Keratinocyte (primary cell): Measurements from ENCODE around the gene PMPCB. TPM values are rescaled to one million over a fixed set of nuclear protein-coding genes. Genes with fewer than 3 reads are reported as not detected.
A peak's percentile ranks its signal among the peaks of the same experiment; 100 is the strongest.
"Not testable (repeated sequence)": the region's sequence is repeated elsewhere in the genome, so short reads cannot be mapped to it uniquely, and the experiment has no call there.

Source experiments
- DNase-seq: peaks from one replicate; pipeline ENCODE4 v3.0.0-alpha.2; 2011; ENCODE audit warnings: low read depth, missing footprints, low spot score
- FAIRE-seq: peaks from 2 replicates; lab custom pipeline; 2011; peaks lifted over from hg19 to GRCh38; lab: Jason Lieb, UNC
- H2AFZ ChIP-seq: 2 replicates; pipeline ENCODE4 v1.6.0; 2012; ENCODE audit warnings: low read length, control low read depth, inconsistent platforms; ENCODE audit not compliant: control insufficient read depth
- H3K27ac ChIP-seq: 2 replicates; pipeline ENCODE4 v1.5.1; 2011; ENCODE audit warnings: low read length; ENCODE audit not compliant: control insufficient read depth, insufficient read depth
- H3K27me3 ChIP-seq: 3 replicates; pipeline ENCODE4 v1.6.0; 2011; ENCODE audit warnings: low read length; ENCODE audit not compliant: control insufficient read depth, insufficient read depth; ENCODE audit errors: extremely low read depth
- H3K36me3 ChIP-seq, 2 experiments: 2 replicates in 1 of 2; 3 replicates in 1 of 2; pipeline ENCODE4 v1.5.1; 2011; ENCODE audit warnings: low read length in 2 of 2, mild to moderate bottlenecking in 1 of 2; ENCODE audit not compliant: control insufficient read depth in 2 of 2, insufficient read depth in 2 of 2; ENCODE audit errors: extremely low read depth in 1 of 2
- H3K4me1 ChIP-seq: 3 replicates; pipeline ENCODE4 v1.5.1; 2011; ENCODE audit warnings: low read length; ENCODE audit not compliant: control insufficient read depth, insufficient read depth; ENCODE audit errors: extremely low read depth
- H3K4me2 ChIP-seq: 3 replicates; pipeline ENCODE4 v1.6.0; 2011; ENCODE audit warnings: low read depth, low read length; ENCODE audit not compliant: control insufficient read depth, insufficient read depth; ENCODE audit errors: extremely low read depth
- H3K4me3 ChIP-seq, 3 experiments: fragments of 200-600 bp in 1 of 3; sonication (generic) in 1 of 3; 2 replicates in 2 of 3; 3 replicates in 1 of 3; pipeline ENCODE4 v1.5.1; 2011 to 2016; ENCODE audit warnings: low read length in 3 of 3, mild to moderate bottlenecking in 3 of 3, control low read depth in 2 of 3, inconsistent platforms in 1 of 3, low read depth in 1 of 3, mixed read lengths in 1 of 3, mixed run types in 1 of 3, moderate library complexity in 1 of 3; ENCODE audit not compliant: control insufficient read depth in 2 of 3, insufficient read depth in 2 of 3; ENCODE audit errors: extremely low read depth in 1 of 3
- H3K79me2 ChIP-seq: 2 replicates; pipeline ENCODE4 v1.6.0; 2012; ENCODE audit warnings: low read length; ENCODE audit not compliant: control insufficient read depth, insufficient read depth
- H3K9ac ChIP-seq: 3 replicates; pipeline ENCODE4 v1.6.0; 2011; ENCODE audit warnings: low read length; ENCODE audit not compliant: control insufficient read depth, insufficient read depth; ENCODE audit errors: extremely low read depth
- H3K9me1 ChIP-seq: 3 replicates; pipeline ENCODE4 v1.6.0; 2011; ENCODE audit warnings: low read length; ENCODE audit not compliant: control insufficient read depth, insufficient read depth; ENCODE audit errors: extremely low read depth
- H3K9me3 ChIP-seq: 2 replicates; pipeline ENCODE4 v1.5.1; 2012; ENCODE audit warnings: low read depth, low read length; ENCODE audit not compliant: control insufficient read depth
- H4K20me1 ChIP-seq: 3 replicates; pipeline ENCODE4 v1.6.0; 2011; ENCODE audit warnings: low read length; ENCODE audit not compliant: control insufficient read depth, insufficient read depth; ENCODE audit errors: extremely low read depth
- CTCF ChIP-seq, 3 experiments: IDR thresholded peaks in 1 of 3; conservative IDR thresholded peaks in 1 of 3; optimal IDR thresholded peaks in 1 of 3; 2 replicates in 2 of 3; 3 replicates in 1 of 3; pipeline versions ENCODE3 to v1.5.1; 2011; ENCODE audit warnings: low read length in 3 of 3, mild to moderate bottlenecking in 3 of 3, moderate library complexity in 2 of 3, control low read depth in 1 of 3, inconsistent platforms in 1 of 3; ENCODE audit not compliant: insufficient read depth in 2 of 3; ENCODE audit errors: extremely low read depth in 1 of 3
- EZH2 ChIP-seq: IDR thresholded peaks from one replicate; pipeline ENCODE4 v1.6.1; 2012; ENCODE audit warnings: inconsistent platforms, mild to moderate bottlenecking, low read length, moderate library complexity
- dilution Hi-C: fragments of 300-500 bp; cut with MboI; formaldehyde crosslinking; loops from one replicate; pipeline ENCODE4 v1.7.0; 2020; ENCODE audit warnings: low sequenced_read_pairs; ENCODE audit not compliant: extremely low pct_ligation_motif_present
- polyA minus RNA-seq, 3 experiments: library from RNA; depleted of rRNA, polyadenylated mRNA; stranded (reverse); fragments of >200 nt; gene quantifications; 1 replicate in 1 of 3; 2 replicates in 1 of 3; 3 replicates in 1 of 3; pipeline ENCODE4 v1.2.3, GENCODE V29; 2011
- polyA plus RNA-seq, 5 experiments: library from polyadenylated mRNA; depleted of rRNA in 3 of 5; stranded (reverse) in 3 of 5; stranded (forward) in 1 of 5; unstranded in 1 of 5; fragments of >200 nt; gene quantifications; 1 replicate in 1 of 5; 2 replicates in 3 of 5; 3 replicates in 1 of 5; pipeline versions ENCODE4 v1.2.1 to v1.2.3, GENCODE V29; 2011 to 2012; ENCODE audit warnings: missing spikeins in 2 of 5, low read depth in 1 of 5, low replicate concordance in 1 of 5

Gene PMPCB
- polyA plus RNA-seq, result 43.6 to 79.2 TPM (median 61.2 TPM) in 3 replicates
- 87.9 TPM for polyA plus RNA-seq (2011; ENCODE audit: low read depth)
- polyA plus RNA-seq (2011; cell fraction: cytosol; rRNA removed), result 31.9 and 63.6 TPM in 2 replicates
- polyA plus RNA-seq (2011; cell fraction: nucleus; rRNA removed), result 79.9 and 111 TPM in 2 replicates
- 46.2 and 48.0 TPM in 2 replicates for polyA plus RNA-seq (2012; ENCODE audit: low replicate concordance)
- 6.6 to 38.3 TPM (median 17.0 TPM) in 3 replicates for polyA minus RNA-seq
- 24.2 TPM for polyA minus RNA-seq (2011; cell fraction: cytosol; rRNA and poly(A)+ RNA removed)
- polyA minus RNA-seq (2011; cell fraction: nucleus; rRNA and poly(A)+ RNA removed), result 13.6 and 23.0 TPM in 2 replicates

- peak within 1 kb of the TSS; percentile 90 for H3K4me2 ChIP-seq
- H3K27ac ChIP-seq, result peak within 1 kb of the TSS; percentile 69
- peaks cover 4 to 5% of the 10 kb centered on the region in 2 experiments for H3K36me3 ChIP-seq
- H4K20me1 ChIP-seq, result no peaks in the 10 kb centered on the region
- peak; percentile 81 for FAIRE-seq
- H3K4me3 ChIP-seq, result peak within 1 kb of the TSS; percentile 90 to 93 (median 91)
- no peaks in the 10 kb centered on the region for H3K27me3 ChIP-seq
- peak within 1 kb of the TSS; percentile 92 for H3K9ac ChIP-seq
- H3K9me1 ChIP-seq, result no peaks in the 10 kb centered on the region
- peaks cover 4% of the 10 kb centered on the region for H3K4me1 ChIP-seq
- peak within 1 kb of the TSS; percentile 96 for H2AFZ ChIP-seq
- DNase-seq, result peak; percentile 44
- no peak for TF ChIP-seq EZH2
- TF ChIP-seq CTCF (optimal IDR thresholded peaks at IDR 0.05 in 1 of 3, IDR thresholded peaks at IDR 0.05 in 1 of 3, conservative IDR thresholded peaks at IDR 0.05 in 1 of 3; ENCODE audit: extremely low read depth in 1 of 3, insufficient read depth in 2 of 3, low read length in 3 of 3), result peak; percentile 92 to 97 (median 96)
- dilution Hi-C loops, result no loop called here
- H3K9me3 ChIP-seq, result no peaks in the 10 kb centered on the region
- H3K79me2 ChIP-seq, result peaks cover 21% of the 10 kb centered on the region
These were observed at the start of gene PMPCB for GRCh38 chr7:103296901-103297836. Gene PMPCB, plus strand, starts transcription at chr7:103297435. Its CDS starts 25 bp downstream, at chr7:103297460.

- H2AFZ ChIP-seq, H3K79me2 ChIP-seq, H3K4me3 ChIP-seq, H3K27ac ChIP-seq, H3K27me3 ChIP-seq, H3K36me3 ChIP-seq, H4K20me1 ChIP-seq, H3K4me2 ChIP-seq, H3K9me1 ChIP-seq, H3K9ac ChIP-seq, dilution Hi-C loops, H3K4me1 ChIP-seq, FAIRE-seq, H3K9me3 ChIP-seq, DNase-seq: not testable (repeated sequence)
These were observed 43.3 kb upstream of the PMPCB start for GRCh38 chr7:103253699-103254506.

GRCh38 chr7:103264054-103264453, 33.2 kb upstream of the PMPCB start:
- H3K4me2 ChIP-seq, H3K4me1 ChIP-seq, H3K27ac ChIP-seq, H4K20me1 ChIP-seq, H3K9me1 ChIP-seq, FAIRE-seq, H2AFZ ChIP-seq, H3K36me3 ChIP-seq, H3K4me3 ChIP-seq, H3K79me2 ChIP-seq, H3K9me3 ChIP-seq, DNase-seq, H3K27me3 ChIP-seq, H3K9ac ChIP-seq, dilution Hi-C loops: not testable (repeated sequence)

- dilution Hi-C loops, H3K27ac ChIP-seq, H2AFZ ChIP-seq, H3K4me3 ChIP-seq, H3K27me3 ChIP-seq, H3K79me2 ChIP-seq, H4K20me1 ChIP-seq, H3K9me1 ChIP-seq, FAIRE-seq, H3K9ac ChIP-seq, H3K4me2 ChIP-seq, H3K36me3 ChIP-seq, H3K4me1 ChIP-seq, H3K9me3 ChIP-seq, DNase-seq: not testable (repeated sequence)
These were observed 31.0 kb upstream of the PMPCB start for GRCh38 chr7:103266229-103266628.
